Right atrium auricular region (tissue), 2 donors: ENCODE results near the gene TTC34. TPM values are rescaled to one million over a fixed set of nuclear protein-coding genes. Genes with fewer than 3 reads are reported as not detected.

ENCODE experiments used
- DNase-seq: peaks from one replicate; pipeline ENCODE4 v3.0.0-alpha.2; 2019; ENCODE audit warnings: low spot score
- H3K27ac ChIP-seq, 2 donors: fragments of 200-600 bp; sonication (generic); 1 replicate in 1 of 2; 2 replicates in 1 of 2; pipeline ENCODE4 v1.5.1; 2016 to 2019
- H3K27me3 ChIP-seq, 2 donors: fragments of 200-600 bp; sonication (generic); one replicate each; pipeline versions ENCODE4 v1.5.1 to v1.6.0; 2017 to 2019
- H3K36me3 ChIP-seq: fragments of 200-600 bp; sonication (generic); one replicate; pipeline ENCODE4 v1.5.1; 2016
- H3K4me1 ChIP-seq, 2 donors: fragments of 200-600 bp; sonication (generic); one replicate each; pipeline versions ENCODE4 v1.5.1 to v1.6.0; 2017 to 2019
- H3K4me3 ChIP-seq, 2 donors: fragments of 200-600 bp; sonication (generic); 1 replicate in 1 of 2; 2 replicates in 1 of 2; pipeline ENCODE4 v1.5.1; 2017 to 2019; ENCODE audit warnings: mild to moderate bottlenecking in 1 of 2, moderate library complexity in 1 of 2
- H3K9me3 ChIP-seq, 2 donors: fragments of 200-600 bp; sonication (generic); one replicate each; pipeline ENCODE4 v1.5.1; 2019
- CTCF ChIP-seq, 2 donors: fragments of 200-600 bp; sonication (generic); IDR thresholded peaks; one replicate each; pipeline ENCODE4 v1.5.1; 2019; ENCODE audit warnings: antibody characterized with exemption in 2 of 2
- total RNA-seq, 2 donors: library from RNA; depleted of rRNA; stranded (reverse); fragments of >200 nt; gene quantifications; one replicate each; pipeline ENCODE4 v1.1.0, GENCODE V29; 2016

The TTC34 gene
- total RNA-seq, 2 donors from 2014 or later: 0.08 to 0.11 TPM

- TF ChIP-seq CTCF (IDR thresholded peaks at IDR 0.05): no peak
- Histone ChIP-seq H3K4me1 (no peaks in the 10 kb centered on the region), H3K9me3 (peaks cover 0 to 46% of the 10 kb centered on the region in 2 donors), H3K4me3 (no peak overlapping the region), H3K27me3 (peaks cover 3 to 4% of the 10 kb centered on the region in 2 donors), H3K27ac (no peak overlapping the region), H3K36me3 (no peaks in the 10 kb centered on the region)
- DNase-seq: no peak
These were observed 10.3 kb downstream of the TTC34 start for GRCh38 chr1:2791027-2791760.

- Histone ChIP-seq H3K27me3 (peaks cover 3 to 4% of the 10 kb centered on the region in 2 donors), H3K27ac (no peak overlapping the region), H3K4me3 (no peak overlapping the region), H3K36me3 (no peaks in the 10 kb centered on the region), H3K4me1 (no peaks in the 10 kb centered on the region), H3K9me3 (peaks cover 0 to 37% of the 10 kb centered on the region in 2 donors)
- DNase-seq: no peak
- TF ChIP-seq CTCF (IDR thresholded peaks at IDR 0.05): no peak
These were observed 11.4 kb downstream of the TTC34 start for GRCh38 chr1:2789986-2790581.

- H3K27me3 ChIP-seq: peaks cover 3 to 4% of the 10 kb centered on the region in 2 donors
- no peak for DNase-seq
- H3K27ac ChIP-seq: no peak overlapping the region
- TF ChIP-seq CTCF (IDR thresholded peaks at IDR 0.05): no peak
- H3K4me1 ChIP-seq: no peaks in the 10 kb centered on the region
- no peak overlapping the region for H3K4me3 ChIP-seq
- H3K36me3 ChIP-seq: no peaks in the 10 kb centered on the region
- peaks cover 0 to 30% of the 10 kb centered on the region in 2 donors for H3K9me3 ChIP-seq
These were observed 12.1 kb downstream of the TTC34 start for GRCh38 chr1:2789164-2789985.

GRCh38 chr1:2788506-2789163 lies 12.9 kb downstream of the TTC34 start:
- no peaks in the 10 kb centered on the region for H3K36me3 ChIP-seq
- H3K9me3 ChIP-seq: peaks cover 0 to 23% of the 10 kb centered on the region in 2 donors
- no peaks in the 10 kb centered on the region for H3K4me1 ChIP-seq
- no peak for TF ChIP-seq CTCF (IDR thresholded peaks at IDR 0.05)
- no peak overlapping the region for H3K27ac ChIP-seq
- H3K27me3 ChIP-seq: peaks cover 3 to 4% of the 10 kb centered on the region in 2 donors
- DNase-seq: no peak
- no peak overlapping the region for H3K4me3 ChIP-seq

- Histone ChIP-seq H3K27ac (no peak overlapping the region), H3K4me3 (no peak overlapping the region), H3K27me3 (peaks cover 3 to 4% of the 10 kb centered on the region in 2 donors), H3K9me3 (peaks cover 0 to 16% of the 10 kb centered on the region in 2 donors), H3K36me3 (no peaks in the 10 kb centered on the region), H3K4me1 (no peaks in the 10 kb centered on the region)
- DNase-seq: no peak
- no peak for TF ChIP-seq CTCF (IDR thresholded peaks at IDR 0.05)
These were observed 14.2 kb downstream of the TTC34 start for GRCh38 chr1:2787163-2787911.
